Measurements from ENCODE around the gene FOXP1.

GRCh38 chr3:71442652-71443042, 140.9 kb downstream of the FOXP1 start:
- TF ChIP-seq, protein P1, sequence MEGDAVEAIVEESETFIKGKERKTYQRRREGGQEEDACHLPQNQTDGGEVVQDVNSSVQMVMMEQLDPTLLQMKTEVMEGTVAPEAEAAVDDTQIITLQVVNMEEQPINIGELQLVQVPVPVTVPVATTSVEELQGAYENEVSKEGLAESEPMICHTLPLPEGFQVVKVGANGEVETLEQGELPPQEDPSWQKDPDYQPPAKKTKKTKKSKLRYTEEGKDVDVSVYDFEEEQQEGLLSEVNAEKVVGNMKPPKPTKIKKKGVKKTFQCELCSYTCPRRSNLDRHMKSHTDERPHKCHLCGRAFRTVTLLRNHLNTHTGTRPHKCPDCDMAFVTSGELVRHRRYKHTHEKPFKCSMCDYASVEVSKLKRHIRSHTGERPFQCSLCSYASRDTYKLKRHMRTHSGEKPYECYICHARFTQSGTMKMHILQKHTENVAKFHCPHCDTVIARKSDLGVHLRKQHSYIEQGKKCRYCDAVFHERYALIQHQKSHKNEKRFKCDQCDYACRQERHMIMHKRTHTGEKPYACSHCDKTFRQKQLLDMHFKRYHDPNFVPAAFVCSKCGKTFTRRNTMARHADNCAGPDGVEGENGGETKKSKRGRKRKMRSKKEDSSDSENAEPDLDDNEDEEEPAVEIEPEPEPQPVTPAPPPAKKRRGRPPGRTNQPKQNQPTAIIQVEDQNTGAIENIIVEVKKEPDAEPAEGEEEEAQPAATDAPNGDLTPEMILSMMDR (IDR thresholded peaks at IDR 0.05): no peak
- no peak for TF ChIP-seq POLR2A (IDR thresholded peaks at IDR 0.05)
